ENCODE data around the gene DLGAP1. TPM values are rescaled to one million over a fixed set of nuclear protein-coding genes. Genes with fewer than 3 reads are reported as not detected.
A peak's percentile ranks its signal among the peaks of the same experiment; 100 is the strongest.

DLGAP1 gene
- total RNA-seq, 1 donor from 2014 or later, result 0.05 TPM

DNA sequence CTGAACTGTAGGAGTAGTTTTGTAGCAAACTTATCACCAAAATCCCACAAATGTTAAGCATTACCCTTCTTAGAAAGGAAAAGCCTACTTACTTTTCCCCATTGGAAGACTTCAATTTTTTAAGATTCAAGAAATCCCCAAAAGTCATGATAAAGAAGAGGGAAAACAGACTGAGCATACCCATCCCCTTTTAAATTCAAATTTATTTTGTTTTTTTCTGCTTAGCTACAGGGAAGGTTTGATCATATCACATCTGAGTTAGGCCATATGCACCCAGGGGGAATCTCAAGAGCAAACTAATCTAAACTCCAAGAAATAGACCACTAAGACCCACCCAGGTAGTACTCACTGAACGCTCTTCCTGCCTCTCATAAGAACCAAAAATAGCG lies 830.6 kb downstream of the DLGAP1 start:
- Mint-ChIP-seq H3K4me1 (ENCODE audit: unreplicated experiment) (peaks cover 54% of the 10 kb centered on the region), H3K27me3 (ENCODE audit: unreplicated experiment) (no peaks in the 10 kb centered on the region), H3K36me3 (ENCODE audit: unreplicated experiment) (no peaks in the 10 kb centered on the region), H3K9me3 (ENCODE audit: unreplicated experiment) (no peaks in the 10 kb centered on the region), H3K27ac (ENCODE audit: unreplicated experiment) (peak overlapping the region; percentile 93), H3K4me3 (ENCODE audit: unreplicated experiment) (peak overlapping the region; percentile 31)
- DNase-seq (ENCODE audit: extremely low spot score, unreplicated experiment), result no peak
- TF ChIP-seq, protein P1, sequence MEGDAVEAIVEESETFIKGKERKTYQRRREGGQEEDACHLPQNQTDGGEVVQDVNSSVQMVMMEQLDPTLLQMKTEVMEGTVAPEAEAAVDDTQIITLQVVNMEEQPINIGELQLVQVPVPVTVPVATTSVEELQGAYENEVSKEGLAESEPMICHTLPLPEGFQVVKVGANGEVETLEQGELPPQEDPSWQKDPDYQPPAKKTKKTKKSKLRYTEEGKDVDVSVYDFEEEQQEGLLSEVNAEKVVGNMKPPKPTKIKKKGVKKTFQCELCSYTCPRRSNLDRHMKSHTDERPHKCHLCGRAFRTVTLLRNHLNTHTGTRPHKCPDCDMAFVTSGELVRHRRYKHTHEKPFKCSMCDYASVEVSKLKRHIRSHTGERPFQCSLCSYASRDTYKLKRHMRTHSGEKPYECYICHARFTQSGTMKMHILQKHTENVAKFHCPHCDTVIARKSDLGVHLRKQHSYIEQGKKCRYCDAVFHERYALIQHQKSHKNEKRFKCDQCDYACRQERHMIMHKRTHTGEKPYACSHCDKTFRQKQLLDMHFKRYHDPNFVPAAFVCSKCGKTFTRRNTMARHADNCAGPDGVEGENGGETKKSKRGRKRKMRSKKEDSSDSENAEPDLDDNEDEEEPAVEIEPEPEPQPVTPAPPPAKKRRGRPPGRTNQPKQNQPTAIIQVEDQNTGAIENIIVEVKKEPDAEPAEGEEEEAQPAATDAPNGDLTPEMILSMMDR (IDR thresholded peaks at IDR 0.05), result no peak

DNA sequence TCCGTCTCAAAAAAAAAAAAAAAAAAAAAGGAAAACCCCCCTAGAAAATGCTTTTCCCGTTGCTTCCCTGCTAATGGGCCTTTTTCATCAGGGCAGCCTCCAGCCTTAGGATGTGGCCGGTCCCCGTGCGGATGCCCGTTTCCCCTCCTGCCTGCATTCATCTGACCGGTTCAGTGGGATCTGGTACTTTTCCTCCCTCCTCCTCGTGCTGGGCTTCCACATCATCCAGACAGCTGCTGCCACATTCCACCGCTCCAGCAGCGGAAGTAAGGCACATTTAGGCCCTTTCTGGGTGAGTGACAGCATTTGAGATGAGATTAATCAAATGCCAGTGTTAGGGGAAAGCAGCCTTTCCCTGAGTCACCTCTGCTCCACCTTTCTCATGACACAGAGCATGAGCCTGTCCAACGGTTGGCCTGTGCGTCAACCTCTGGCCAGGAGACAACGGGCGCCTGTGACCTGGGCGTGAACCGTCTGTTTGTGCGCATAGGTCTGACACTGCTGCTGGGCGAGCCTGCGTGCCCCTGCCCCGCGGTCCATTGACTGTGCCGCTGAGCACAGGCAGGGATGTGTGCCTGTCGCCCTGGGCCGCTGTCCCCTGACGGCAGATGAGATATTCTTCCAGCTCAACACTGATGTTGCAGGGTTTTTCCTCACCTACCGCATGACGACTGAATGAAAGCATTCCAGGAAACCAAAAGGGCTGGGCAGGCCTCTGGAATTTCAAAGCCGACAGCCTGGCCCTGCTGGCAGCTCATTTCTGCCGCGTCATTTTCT lies 831.1 kb downstream of the DLGAP1 start:
- Mint-ChIP-seq H3K27ac (ENCODE audit: unreplicated experiment) (peak overlapping the region; percentile 93), H3K27me3 (ENCODE audit: unreplicated experiment) (no peaks in the 10 kb centered on the region), H3K9me3 (ENCODE audit: unreplicated experiment) (no peaks in the 10 kb centered on the region), H3K4me3 (ENCODE audit: unreplicated experiment) (peak overlapping the region; percentile 31), H3K4me1 (ENCODE audit: unreplicated experiment) (peaks cover 54% of the 10 kb centered on the region), H3K36me3 (ENCODE audit: unreplicated experiment) (no peaks in the 10 kb centered on the region)
- peak; percentile 87 for DNase-seq (ENCODE audit: extremely low spot score, unreplicated experiment)
- TF ChIP-seq, protein P1 (IDR thresholded peaks at IDR 0.05), result no peak

DNA sequence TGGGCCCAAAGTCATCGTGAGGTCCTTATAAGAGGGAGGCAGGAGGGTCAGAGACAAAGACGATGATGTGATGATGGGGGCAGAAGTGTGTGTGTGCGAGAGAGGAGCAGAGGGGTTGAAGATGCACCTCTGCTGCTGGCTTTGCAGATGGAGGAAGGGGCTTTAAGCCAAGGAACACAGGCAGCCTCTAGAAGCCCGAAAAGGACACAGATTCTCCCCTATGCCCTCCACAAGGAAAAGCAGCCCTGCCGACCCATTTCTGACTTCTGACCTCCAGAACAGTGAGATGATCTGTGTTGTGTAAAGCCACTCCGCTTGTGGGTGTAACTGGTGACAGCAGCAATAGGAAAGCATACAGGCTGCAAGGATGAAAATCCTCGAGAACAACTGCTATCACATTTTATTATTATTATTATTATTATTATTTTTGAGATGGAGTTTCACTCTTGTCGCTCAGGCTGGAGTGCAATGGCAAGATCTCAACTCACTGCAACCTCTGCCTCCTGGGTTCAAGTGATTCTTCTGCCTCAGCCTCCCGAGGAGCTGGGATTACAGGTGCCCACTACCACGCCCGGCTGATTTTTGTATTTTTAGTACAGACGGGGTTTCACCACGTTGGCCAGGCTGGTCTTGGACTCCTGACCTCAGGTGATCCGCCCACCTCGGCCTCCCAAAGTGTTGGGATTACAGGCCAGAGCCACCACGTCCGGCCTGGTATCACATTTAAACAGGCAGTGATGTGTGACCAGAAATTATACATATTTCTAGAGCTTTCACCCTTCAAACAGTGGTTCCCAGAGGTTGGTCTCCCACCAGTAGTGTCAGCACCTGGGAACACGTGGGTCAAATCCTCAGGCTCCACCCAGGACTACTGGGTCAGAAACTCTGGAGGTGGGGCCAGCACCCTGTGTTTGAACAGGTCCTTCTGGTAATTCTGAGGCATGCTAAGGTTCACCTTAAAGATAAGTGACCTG lies 834.7 kb downstream of the DLGAP1 start:
- DNase-seq (ENCODE audit: extremely low spot score, unreplicated experiment), result no peak
- no peak overlapping the region for H3K27ac Mint-ChIP-seq (ENCODE audit: unreplicated experiment)
- TF ChIP-seq, protein P1 (IDR thresholded peaks at IDR 0.05), result no peak
- H3K27me3 Mint-ChIP-seq (ENCODE audit: unreplicated experiment), result no peaks in the 10 kb centered on the region
- H3K9me3 Mint-ChIP-seq (ENCODE audit: unreplicated experiment), result no peaks in the 10 kb centered on the region
- H3K4me3 Mint-ChIP-seq (ENCODE audit: unreplicated experiment), result no peak overlapping the region
- H3K4me1 Mint-ChIP-seq (ENCODE audit: unreplicated experiment), result peaks cover 45% of the 10 kb centered on the region
- no peaks in the 10 kb centered on the region for H3K36me3 Mint-ChIP-seq (ENCODE audit: unreplicated experiment)

DNA sequence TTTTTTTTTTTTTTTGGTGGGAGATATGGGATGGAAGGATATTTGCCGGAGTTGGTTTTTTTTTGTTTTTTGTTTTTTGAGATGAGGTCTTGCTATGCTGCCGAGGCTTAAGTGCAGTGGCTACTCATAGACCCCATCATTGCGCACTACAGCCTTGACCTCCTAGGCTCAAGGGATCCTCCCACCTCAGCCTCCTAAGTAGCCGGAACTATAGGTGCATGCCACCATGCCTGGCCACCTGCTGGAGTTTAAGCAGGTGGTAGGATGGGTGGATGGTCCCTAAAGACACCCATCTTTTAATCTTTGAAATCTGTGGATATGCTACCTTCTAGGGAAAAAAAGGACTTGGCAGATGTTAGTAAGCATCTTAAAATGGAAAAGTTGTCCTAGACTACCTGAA lies 835.4 kb downstream of the DLGAP1 start:
- Mint-ChIP-seq H3K4me3 (ENCODE audit: unreplicated experiment) (no peak overlapping the region), H3K27ac (ENCODE audit: unreplicated experiment) (no peak overlapping the region), H3K27me3 (ENCODE audit: unreplicated experiment) (no peaks in the 10 kb centered on the region), H3K36me3 (ENCODE audit: unreplicated experiment) (no peaks in the 10 kb centered on the region), H3K4me1 (ENCODE audit: unreplicated experiment) (peaks cover 42% of the 10 kb centered on the region), H3K9me3 (ENCODE audit: unreplicated experiment) (no peaks in the 10 kb centered on the region)
- no peak for DNase-seq (ENCODE audit: extremely low spot score, unreplicated experiment)
- TF ChIP-seq, protein P1 (IDR thresholded peaks at IDR 0.05), result no peak

DNA sequence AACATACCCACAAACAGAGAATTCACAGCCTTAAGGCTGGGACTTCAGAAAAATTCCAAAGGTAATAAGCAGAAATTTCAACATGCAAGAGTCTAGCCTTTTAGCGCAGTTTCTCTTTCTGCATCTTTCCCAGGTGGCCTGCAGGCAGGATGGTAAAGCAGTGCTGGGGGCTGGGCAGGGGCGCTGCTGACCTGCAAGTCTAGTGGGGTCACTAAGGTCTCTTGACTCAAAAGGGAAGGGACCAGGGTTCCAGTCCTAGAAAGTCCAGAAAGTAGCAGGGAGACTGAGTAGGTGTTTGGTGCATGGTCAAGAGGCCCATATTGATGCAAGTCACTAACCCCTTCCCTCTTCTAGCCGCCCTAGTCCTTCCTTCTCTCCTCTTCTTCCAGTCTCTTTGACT lies 835.9 kb downstream of the DLGAP1 start:
- TF ChIP-seq, protein P1 (IDR thresholded peaks at IDR 0.05), result no peak
- H3K4me3 Mint-ChIP-seq (ENCODE audit: unreplicated experiment), result no peak overlapping the region

More for the DNA sequence above, 835.9 kb downstream of the DLGAP1 start:
- Mint-ChIP-seq H3K27ac (ENCODE audit: unreplicated experiment) (no peak overlapping the region), H3K36me3 (ENCODE audit: unreplicated experiment) (no peaks in the 10 kb centered on the region), H3K9me3 (ENCODE audit: unreplicated experiment) (no peaks in the 10 kb centered on the region), H3K27me3 (ENCODE audit: unreplicated experiment) (no peaks in the 10 kb centered on the region), H3K4me1 (ENCODE audit: unreplicated experiment) (peaks cover 37% of the 10 kb centered on the region)
- no peak for DNase-seq (ENCODE audit: extremely low spot score, unreplicated experiment)
